ENCODE data around the gene CEP72.
"Not testable (repeated sequence)": the region's sequence is repeated elsewhere in the genome, so short reads cannot be mapped to it uniquely, and the experiment has no call there.

The CEP72 gene

GRCh38 chr5:670396-671270 is 58.5 kb downstream of the CEP72 start:
- DNase-seq (ENCODE audit: low read depth, low spot score): no peak

GRCh38 chr5:671459-672328 is 59.6 kb downstream of the CEP72 start:
- peak; percentile 75 for DNase-seq (ENCODE audit: low read depth, low spot score)

- DNase-seq (ENCODE audit: low read depth, low spot score): peak; percentile 78
Observed at GRCh38 chr5:672329-673160, 60.4 kb downstream of the CEP72 start.

GRCh38 chr5:673161-673830 is 61.2 kb downstream of the CEP72 start:
- no peak for DNase-seq (ENCODE audit: low read depth, low spot score)

- no peak for DNase-seq (ENCODE audit: low read depth, low spot score)
Observed at GRCh38 chr5:673831-674629, 61.9 kb downstream of the CEP72 start.

- no peak for DNase-seq (ENCODE audit: low read depth, low spot score)
Observed at GRCh38 chr5:674630-675011, 62.5 kb downstream of the CEP72 start.

DNA sequence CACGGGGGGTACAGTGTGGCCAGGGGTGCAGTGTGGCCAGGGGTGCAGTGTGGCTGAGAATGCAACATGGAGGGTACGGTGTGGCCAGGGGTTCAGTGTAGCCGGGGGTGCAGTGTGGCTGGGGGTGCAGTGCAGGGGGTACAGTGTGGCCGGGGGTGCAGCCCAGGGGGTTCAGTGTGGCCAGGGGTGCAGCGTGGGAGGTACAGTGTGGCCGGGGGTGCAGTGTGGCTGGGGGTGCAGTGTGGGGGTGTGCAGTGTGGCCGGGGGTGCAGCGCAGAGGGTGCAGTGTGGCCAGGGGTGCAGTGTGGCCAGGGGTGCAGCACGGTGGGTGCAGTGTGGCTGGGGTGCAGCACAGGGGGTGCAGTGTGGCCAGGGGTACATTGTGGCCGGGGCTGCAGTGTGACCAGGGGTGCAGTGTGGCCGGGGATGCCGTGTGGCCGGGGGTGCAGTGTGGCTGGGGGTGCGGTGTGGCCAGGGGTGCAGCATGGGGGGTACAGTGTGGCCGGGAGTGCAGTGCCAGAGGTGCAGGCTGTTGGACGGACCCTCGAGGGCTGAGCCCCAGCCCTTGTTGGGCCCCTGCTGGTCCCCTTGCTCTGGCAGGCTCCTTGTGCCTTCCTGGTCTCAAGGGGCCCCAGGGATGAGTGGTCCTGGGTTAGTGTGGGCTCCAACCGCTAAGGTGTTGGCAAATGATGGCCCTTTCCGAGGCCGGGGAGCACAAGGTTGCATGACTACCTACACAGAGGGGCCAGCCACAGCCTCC is 63.2 kb downstream of the CEP72 start:
- no peak for DNase-seq (ENCODE audit: low read depth, low spot score)

- DNase-seq (ENCODE audit: low read depth, low spot score): no peak
Observed at GRCh38 chr5:675871-676698, 63.9 kb downstream of the CEP72 start.

- no peak for DNase-seq (ENCODE audit: low read depth, low spot score)
Observed at GRCh38 chr5:676699-677076, 64.5 kb downstream of the CEP72 start.

DNA sequence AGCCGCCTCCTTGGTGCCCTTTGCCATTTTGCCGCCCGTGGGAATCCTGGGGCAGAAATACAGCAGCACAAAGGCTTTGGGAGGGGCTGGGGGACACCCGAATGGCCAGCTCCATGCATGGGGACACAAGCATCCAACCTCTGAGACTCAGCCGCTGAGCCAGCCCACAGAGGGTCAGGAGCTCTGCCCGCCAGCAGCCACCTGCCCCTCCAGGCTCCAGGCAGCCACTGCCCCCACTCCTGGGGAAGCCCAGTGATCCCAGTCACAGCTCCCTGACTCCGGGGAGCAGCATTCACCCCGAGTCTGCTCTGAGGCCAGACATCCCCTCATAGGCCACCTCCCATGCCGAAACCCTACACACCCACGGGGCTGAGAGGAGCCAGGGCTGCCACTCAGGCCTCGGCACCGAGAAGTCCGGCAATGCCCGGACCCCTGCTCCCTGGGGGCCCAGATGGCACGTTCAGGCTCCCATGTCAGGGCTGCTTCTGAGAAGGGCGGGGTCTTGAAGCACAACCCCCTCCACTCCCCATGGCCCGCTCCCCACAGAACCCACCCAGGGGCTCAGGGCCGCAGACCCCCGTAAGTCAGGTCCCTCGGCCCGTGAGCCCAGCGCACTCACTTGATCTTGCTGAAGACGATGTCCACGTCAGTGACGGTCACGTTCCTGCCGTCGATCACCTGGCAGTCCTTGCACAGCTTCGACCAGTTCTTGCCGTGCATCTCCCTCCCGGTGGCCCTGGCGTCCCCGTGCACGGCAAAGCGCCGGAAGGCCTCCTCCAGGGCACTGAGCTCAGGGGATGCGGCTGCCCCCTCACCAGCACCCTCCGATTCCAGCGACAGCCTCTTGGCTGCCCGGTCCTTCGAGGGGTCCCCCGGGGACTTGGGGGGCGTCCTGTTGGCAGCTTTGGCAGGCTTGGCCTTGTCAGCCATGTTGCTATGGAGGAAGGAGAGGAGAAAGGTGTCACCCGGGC is 65.3 kb downstream of the CEP72 start:
- DNase-seq (ENCODE audit: low read depth, low spot score): no peak

GRCh38 chr5:678521-678920 is 66.4 kb downstream of the CEP72 start:
- DNase-seq (ENCODE audit: low read depth, low spot score): not testable (repeated sequence)

- not testable (repeated sequence) for DNase-seq (ENCODE audit: low read depth, low spot score)
Observed at GRCh38 chr5:679166-679895, 67.2 kb downstream of the CEP72 start.

GRCh38 chr5:680118-680795 is 68.1 kb downstream of the CEP72 start:
- DNase-seq (ENCODE audit: low read depth, low spot score): not testable (repeated sequence)

GRCh38 chr5:680836-681235 is 68.7 kb downstream of the CEP72 start:
- DNase-seq (ENCODE audit: low read depth, low spot score): not testable (repeated sequence)

GRCh38 chr5:681317-682191 is 69.4 kb downstream of the CEP72 start:
- not testable (repeated sequence) for DNase-seq (ENCODE audit: low read depth, low spot score)
